ENCODE measurements around the gene LAMB1. TPM values are rescaled to one million over a fixed set of nuclear protein-coding genes. Genes with fewer than 3 reads are reported as not detected.
A peak's percentile ranks its signal among the peaks of the same experiment; 100 is the strongest.

The LAMB1 gene
- total RNA-seq, 1 donor: 410 TPM

- Histone ChIP-seq H3K27me3 (ENCODE audit: insufficient read depth, low read length) (no peaks in the 10 kb centered on the region), H3K4me1 (ENCODE audit: insufficient read depth, low read length) (peaks cover 54% of the 10 kb centered on the region), H3K9me3 (ENCODE audit: low read depth, low read length) (no peaks in the 10 kb centered on the region), H2AFZ (ENCODE audit: low read length) (no peak overlapping the region), H4K20me1 (ENCODE audit: insufficient read depth, low read length) (no peaks in the 10 kb centered on the region), H3K4me2 (ENCODE audit: insufficient read depth, low read length) (peak overlapping the region; percentile 70), H3K27ac (ENCODE audit: low read depth, low read length) (peak overlapping the region; percentile 82), H3K4me3 (ENCODE audit: insufficient read depth, low read length) (no peak overlapping the region), H3K79me2 (ENCODE audit: insufficient read depth, low read length) (no peaks in the 10 kb centered on the region), H3K36me3 (ENCODE audit: insufficient read depth, low read length) (no peaks in the 10 kb centered on the region)
- no peak for TF ChIP-seq CTCF (IDR thresholded peaks at IDR 0.05; ENCODE audit: extremely low read depth, low read depth, low read length)
- no peak for DNase-seq (ENCODE audit: insufficient read length, low spot score, missing footprints)
Observed at GRCh38 chr7:108014215-108014614, 11.3 kb upstream of the LAMB1 start.

GRCh38 chr7:108012499-108013430 is 9.8 kb upstream of the LAMB1 start:
- peaks cover 53% of the 10 kb centered on the region for H3K4me1 ChIP-seq (ENCODE audit: insufficient read depth, low read length)
- no peaks in the 10 kb centered on the region for H3K9me3 ChIP-seq (ENCODE audit: low read depth, low read length)
- peak; percentile 26 for DNase-seq (ENCODE audit: insufficient read length, low spot score, missing footprints)
- H3K27ac ChIP-seq (ENCODE audit: low read depth, low read length): no peak overlapping the region
- no peaks in the 10 kb centered on the region for H3K36me3 ChIP-seq (ENCODE audit: insufficient read depth, low read length)
- no peak overlapping the region for H2AFZ ChIP-seq (ENCODE audit: low read length)
- H4K20me1 ChIP-seq (ENCODE audit: insufficient read depth, low read length): no peaks in the 10 kb centered on the region
- H3K4me2 ChIP-seq (ENCODE audit: insufficient read depth, low read length): no peak overlapping the region
- H3K79me2 ChIP-seq (ENCODE audit: insufficient read depth, low read length): no peaks in the 10 kb centered on the region
- H3K27me3 ChIP-seq (ENCODE audit: insufficient read depth, low read length): no peaks in the 10 kb centered on the region
- no peak for TF ChIP-seq CTCF (IDR thresholded peaks at IDR 0.05; ENCODE audit: extremely low read depth, low read depth, low read length)
- H3K4me3 ChIP-seq (ENCODE audit: insufficient read depth, low read length): no peak overlapping the region

- H3K27ac ChIP-seq (ENCODE audit: low read depth, low read length): no peak overlapping the region
- no peaks in the 10 kb centered on the region for H3K79me2 ChIP-seq (ENCODE audit: insufficient read depth, low read length)
- no peaks in the 10 kb centered on the region for H3K9me3 ChIP-seq (ENCODE audit: low read depth, low read length)
- no peak overlapping the region for H3K4me3 ChIP-seq (ENCODE audit: insufficient read depth, low read length)
- H3K4me2 ChIP-seq (ENCODE audit: insufficient read depth, low read length): no peak overlapping the region
- H2AFZ ChIP-seq (ENCODE audit: low read length): no peak overlapping the region
- DNase-seq (ENCODE audit: insufficient read length, low spot score, missing footprints): no peak
- no peaks in the 10 kb centered on the region for H3K27me3 ChIP-seq (ENCODE audit: insufficient read depth, low read length)
- TF ChIP-seq CTCF (IDR thresholded peaks at IDR 0.05; ENCODE audit: extremely low read depth, low read depth, low read length): no peak
- peaks cover 29% of the 10 kb centered on the region for H3K4me1 ChIP-seq (ENCODE audit: insufficient read depth, low read length)
- H3K36me3 ChIP-seq (ENCODE audit: insufficient read depth, low read length): no peaks in the 10 kb centered on the region
- H4K20me1 ChIP-seq (ENCODE audit: insufficient read depth, low read length): no peaks in the 10 kb centered on the region
Observed at GRCh38 chr7:108010377-108010776, 7.4 kb upstream of the LAMB1 start.

GRCh38 chr7:108009873-108010272 is 6.9 kb upstream of the LAMB1 start:
- peaks cover 24% of the 10 kb centered on the region for H3K4me1 ChIP-seq (ENCODE audit: insufficient read depth, low read length)
- H3K27me3 ChIP-seq (ENCODE audit: insufficient read depth, low read length): peaks cover 3% of the 10 kb centered on the region
- no peak overlapping the region for H2AFZ ChIP-seq (ENCODE audit: low read length)
- no peak overlapping the region for H3K4me2 ChIP-seq (ENCODE audit: insufficient read depth, low read length)
- TF ChIP-seq CTCF (IDR thresholded peaks at IDR 0.05; ENCODE audit: extremely low read depth, low read depth, low read length): no peak
- H3K79me2 ChIP-seq (ENCODE audit: insufficient read depth, low read length): no peaks in the 10 kb centered on the region
- no peaks in the 10 kb centered on the region for H3K9me3 ChIP-seq (ENCODE audit: low read depth, low read length)
- no peaks in the 10 kb centered on the region for H4K20me1 ChIP-seq (ENCODE audit: insufficient read depth, low read length)
- H3K27ac ChIP-seq (ENCODE audit: low read depth, low read length): no peak overlapping the region
- DNase-seq (ENCODE audit: insufficient read length, low spot score, missing footprints): no peak
- no peak overlapping the region for H3K4me3 ChIP-seq (ENCODE audit: insufficient read depth, low read length)
- H3K36me3 ChIP-seq (ENCODE audit: insufficient read depth, low read length): no peaks in the 10 kb centered on the region
